Activated CD8-positive, alpha-beta T cell treated with anti-CD3 and anti-CD28 coated beads for 36 hours (primary cell): Measurements from ENCODE around the gene KDM1B. TPM values are rescaled to one million over a fixed set of nuclear protein-coding genes. Genes with fewer than 3 reads are reported as not detected.
A peak's percentile ranks its signal among the peaks of the same experiment; 100 is the strongest.

ENCODE experiments used
- ATAC-seq: fragments of 200-7000 bp; cut with Tn5 transposase; one replicate; pipeline ENCODE4 v1.10.0; 2021; ENCODE audit warnings: mild to moderate bottlenecking, moderate library complexity
- CTCF ChIA-PET: fragments of 350-600 bp; sonication (Branson Sonifier 250); formaldehyde crosslinking; loops from one replicate; lab custom pipeline; 2021; ENCODE audit warnings: antibody characterized with exemption; lab: Charles Lee
- POLR2A ChIA-PET: fragments of 350-600 bp; sonication (Branson Sonifier 250); formaldehyde crosslinking; loops from one replicate; lab custom pipeline; 2021; ENCODE audit warnings: antibody characterized with exemption; lab: Charles Lee
- DNase-seq: peaks from one replicate; pipeline ENCODE4 v3.0.0-alpha.2; 2020
- H3K27ac Mint-ChIP-seq: one replicate; pipeline ENCODE4 v1.8.0; 2021; ENCODE audit warnings: mild to moderate bottlenecking, mixed read lengths
- H3K27me3 Mint-ChIP-seq: one replicate; pipeline ENCODE4 v1.8.0; 2021; ENCODE audit warnings: mixed read lengths
- H3K36me3 Mint-ChIP-seq: one replicate; pipeline ENCODE4 v1.8.0; 2021; ENCODE audit warnings: low read depth, mixed read lengths
- H3K4me1 Mint-ChIP-seq: one replicate; pipeline ENCODE4 v1.8.0; 2021; ENCODE audit warnings: low read depth, mixed read lengths
- H3K4me3 Mint-ChIP-seq: one replicate; pipeline ENCODE4 v1.8.0; 2021; ENCODE audit warnings: mild to moderate bottlenecking, moderate library complexity, mixed read lengths
- H3K9me3 Mint-ChIP-seq: one replicate; pipeline ENCODE4 v1.8.0; 2021; ENCODE audit warnings: mixed read lengths
- intact Hi-C: fragments of 100-400 bp; cut with micrococcal nuclease; formaldehyde crosslinking; loops from one replicate; pipeline ENCODE4 v1.10.0; 2022
- total RNA-seq, 2 experiments: library from RNA; stranded (reverse); gene quantifications; one replicate each; pipeline ENCODE4 v1.2.3, GENCODE V29; 2021
- TF ChIP-seq, protein P1 (sequence below): fragments of 200-600 bp; IDR thresholded peaks from one replicate; pipeline ENCODE4 v1.8.0; 2022; ENCODE audit warnings: antibody characterized with exemption, mild to moderate bottlenecking

The KDM1B gene
- total RNA-seq, 2 experiments from 2014 or later = 10.9 to 12.2 TPM

DNA sequence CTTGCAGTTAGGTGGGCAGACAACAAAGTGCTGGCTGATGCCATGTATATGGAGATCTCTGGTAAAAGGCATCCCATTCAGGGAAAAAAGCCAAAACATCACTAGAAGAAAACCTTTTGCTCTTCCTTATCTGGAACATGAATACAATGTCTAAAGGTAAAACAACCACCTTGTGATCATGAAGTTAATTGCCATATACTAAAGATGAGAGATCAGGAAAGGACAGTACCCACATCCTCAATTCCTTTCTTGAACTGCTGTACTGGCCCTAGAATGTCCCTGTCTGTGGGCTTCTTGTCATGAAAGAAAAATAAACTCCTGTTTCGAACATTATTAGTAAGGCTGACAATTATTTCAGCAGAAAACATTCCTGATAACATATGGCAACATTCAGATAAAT, 89.9 kb downstream of the KDM1B start:
- no peak for ATAC-seq
- CTCF ChIA-PET = no interaction called here
- intact Hi-C loops = no loop called here
- no peak for DNase-seq
- Mint-ChIP-seq H3K4me1 (peaks cover 59% of the 10 kb centered on the region), H3K27me3 (no peaks in the 10 kb centered on the region), H3K4me3 (no peak overlapping the region), H3K27ac (no peak overlapping the region), H3K36me3 (peaks cover 85% of the 10 kb centered on the region), H3K9me3 (peaks cover 4% of the 10 kb centered on the region)
- POLR2A ChIA-PET = interaction anchor here (0.6 to 1.4 kb wide), 3 partner anchors 18 to 91 kb away, joined by 3 to 4 read pairs (median 3); partner anchors contain the start of genes DEK and TPMT
- TF ChIP-seq, protein P1, sequence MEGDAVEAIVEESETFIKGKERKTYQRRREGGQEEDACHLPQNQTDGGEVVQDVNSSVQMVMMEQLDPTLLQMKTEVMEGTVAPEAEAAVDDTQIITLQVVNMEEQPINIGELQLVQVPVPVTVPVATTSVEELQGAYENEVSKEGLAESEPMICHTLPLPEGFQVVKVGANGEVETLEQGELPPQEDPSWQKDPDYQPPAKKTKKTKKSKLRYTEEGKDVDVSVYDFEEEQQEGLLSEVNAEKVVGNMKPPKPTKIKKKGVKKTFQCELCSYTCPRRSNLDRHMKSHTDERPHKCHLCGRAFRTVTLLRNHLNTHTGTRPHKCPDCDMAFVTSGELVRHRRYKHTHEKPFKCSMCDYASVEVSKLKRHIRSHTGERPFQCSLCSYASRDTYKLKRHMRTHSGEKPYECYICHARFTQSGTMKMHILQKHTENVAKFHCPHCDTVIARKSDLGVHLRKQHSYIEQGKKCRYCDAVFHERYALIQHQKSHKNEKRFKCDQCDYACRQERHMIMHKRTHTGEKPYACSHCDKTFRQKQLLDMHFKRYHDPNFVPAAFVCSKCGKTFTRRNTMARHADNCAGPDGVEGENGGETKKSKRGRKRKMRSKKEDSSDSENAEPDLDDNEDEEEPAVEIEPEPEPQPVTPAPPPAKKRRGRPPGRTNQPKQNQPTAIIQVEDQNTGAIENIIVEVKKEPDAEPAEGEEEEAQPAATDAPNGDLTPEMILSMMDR = no peak

DNA sequence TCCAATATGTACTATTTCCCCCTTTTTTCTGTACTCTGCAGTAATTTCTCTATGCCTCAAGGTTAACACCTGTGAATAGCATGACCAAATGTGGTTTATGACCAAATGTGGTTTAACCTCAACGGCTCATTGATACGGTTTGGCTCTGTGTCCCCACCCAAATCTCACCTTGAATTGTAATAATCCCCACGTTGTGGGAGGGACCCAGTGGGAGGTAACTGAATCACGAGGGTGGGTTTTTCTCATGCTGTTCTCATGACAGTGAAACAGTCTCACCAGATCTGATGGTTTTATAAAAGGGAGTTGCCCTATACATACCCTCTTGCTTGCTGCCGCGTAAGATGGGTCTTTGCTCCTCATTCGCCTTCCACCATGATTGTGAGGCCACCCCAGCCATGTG, 90.4 kb downstream of the KDM1B start:
- no peaks in the 10 kb centered on the region for H3K27me3 Mint-ChIP-seq
- TF ChIP-seq, protein P1 = no peak
- peaks cover 86% of the 10 kb centered on the region for H3K36me3 Mint-ChIP-seq
- CTCF ChIA-PET = interaction anchor here (1.9 kb wide), 1 partner anchor 15 kb away, joined by 4 read pairs; no protein-coding TSS in a partner anchor
- POLR2A ChIA-PET = interaction anchor here (1.1 to 1.9 kb wide), 2 partner anchors 9 to 17 kb away, joined by 3 to 6 read pairs; no protein-coding TSS in a partner anchor
- DNase-seq (peak; percentile 67), ATAC-seq (peak; percentile 61)
- H3K27ac Mint-ChIP-seq = peak overlapping the region; percentile 53
- H3K9me3 Mint-ChIP-seq = peaks cover 4% of the 10 kb centered on the region
- intact Hi-C loops = no loop called here
- peak overlapping the region; percentile 22 for H3K4me3 Mint-ChIP-seq
- peaks cover 59% of the 10 kb centered on the region for H3K4me1 Mint-ChIP-seq

DNA sequence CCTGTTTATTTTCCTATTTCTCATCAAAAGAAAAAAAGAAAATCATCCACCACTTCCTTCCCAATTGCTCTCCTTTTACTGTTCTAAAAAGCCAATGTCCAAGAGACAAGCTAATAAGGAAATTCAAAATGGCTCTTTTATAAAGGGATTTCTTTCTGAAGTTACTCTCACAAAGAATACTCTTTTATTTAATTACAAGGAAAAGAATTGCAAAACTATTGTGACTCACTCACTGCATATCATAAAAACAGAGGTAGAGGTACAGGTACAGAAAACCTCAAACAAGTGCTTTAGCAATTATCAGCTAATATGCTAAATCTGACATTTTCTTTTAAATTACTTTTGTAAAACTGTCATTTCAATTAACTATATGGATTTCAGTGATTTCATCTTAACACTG, 91.0 kb downstream of the KDM1B start:
- Mint-ChIP-seq H3K36me3 (peaks cover 85% of the 10 kb centered on the region), H3K27ac (peak overlapping the region; percentile 53), H3K4me1 (peaks cover 56% of the 10 kb centered on the region), H3K9me3 (peaks cover 4% of the 10 kb centered on the region), H3K27me3 (no peaks in the 10 kb centered on the region), H3K4me3 (no peak overlapping the region)
- ChIA-PET POLR2A (interaction anchor here (1.1 to 1.9 kb wide), 5 partner anchors 9 to 18 kb away, joined by 3 to 10 read pairs (median 3); partner anchors contain the start of gene DEK), CTCF (interaction anchor here (0.9 to 1.9 kb wide), 3 partner anchors 13 to 22 kb away, joined by 3 to 4 read pairs (median 3); no protein-coding TSS in a partner anchor)
- intact Hi-C loops = no loop called here
- TF ChIP-seq, protein P1 = no peak
- DNase-seq (no peak), ATAC-seq (no peak)

DNA sequence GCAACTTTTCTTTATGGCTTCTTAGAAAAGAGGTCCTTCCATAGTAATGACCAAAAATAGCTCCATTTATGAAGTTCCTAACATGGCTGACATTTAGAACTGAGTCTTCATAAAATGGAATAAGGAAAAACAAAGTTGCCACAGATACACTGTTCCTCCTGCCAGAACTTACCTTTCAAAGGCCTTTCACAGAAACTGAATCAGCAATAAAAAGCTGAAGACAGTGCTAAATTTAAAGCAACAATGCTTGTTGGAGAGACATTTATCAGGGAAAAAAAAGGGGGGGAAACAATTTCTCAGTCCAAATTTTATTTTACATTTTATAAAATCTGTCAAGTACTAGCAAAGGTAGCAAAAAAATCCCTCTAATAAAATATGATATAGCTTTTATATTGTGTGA, 91.8 kb downstream of the KDM1B start:
- Mint-ChIP-seq H3K27ac (peak overlapping the region; percentile 39), H3K36me3 (peaks cover 87% of the 10 kb centered on the region), H3K4me3 (no peak overlapping the region), H3K4me1 (peaks cover 51% of the 10 kb centered on the region), H3K27me3 (no peaks in the 10 kb centered on the region), H3K9me3 (peaks cover 4% of the 10 kb centered on the region)
- ATAC-seq = no peak
- no peak for DNase-seq
- ChIA-PET CTCF (interaction anchor here (1.0 to 1.9 kb wide), 2 partner anchors 12 to 14 kb away, joined by 3 to 4 read pairs; no protein-coding TSS in a partner anchor), POLR2A (interaction anchor here (1.1 to 1.9 kb wide), 5 partner anchors 9 to 17 kb away, joined by 3 to 10 read pairs (median 3); partner anchors contain the start of gene DEK)
- TF ChIP-seq, protein P1 = no peak
- intact Hi-C loops = no loop called here

DNA sequence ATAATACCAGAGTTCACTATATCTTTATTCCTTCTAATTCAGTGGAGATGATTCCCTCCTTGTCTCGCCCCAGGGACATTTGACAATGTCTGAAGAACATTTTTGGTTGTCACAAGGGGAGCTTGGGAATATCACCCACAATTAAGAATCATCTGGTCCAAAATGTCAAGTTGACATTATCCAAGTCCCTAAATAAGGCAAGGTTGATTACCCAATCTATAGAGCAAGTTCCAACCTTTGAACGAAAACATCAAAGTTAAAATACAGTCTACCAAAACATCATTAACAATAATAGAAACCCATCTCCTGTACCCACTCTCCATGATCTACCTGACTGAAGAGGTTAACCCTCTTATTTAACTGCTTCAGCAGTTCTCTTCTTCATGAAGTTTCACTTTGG, 93.5 kb downstream of the KDM1B start:
- H3K27ac Mint-ChIP-seq = no peak overlapping the region
- CTCF ChIA-PET = no interaction called here
- peaks cover 42% of the 10 kb centered on the region for H3K4me1 Mint-ChIP-seq
- no peak overlapping the region for H3K4me3 Mint-ChIP-seq
- no peaks in the 10 kb centered on the region for H3K27me3 Mint-ChIP-seq
- POLR2A ChIA-PET = interaction anchor here (1.2 to 2.1 kb wide), 2 partner anchors 12 to 15 kb away, joined by 6 to 9 read pairs; partner anchors contain the start of gene DEK
- TF ChIP-seq, protein P1 = no peak
- intact Hi-C loops = no loop called here
- no peak for DNase-seq
- H3K9me3 Mint-ChIP-seq = peaks cover 4% of the 10 kb centered on the region
- ATAC-seq = no peak
- H3K36me3 Mint-ChIP-seq = peaks cover 80% of the 10 kb centered on the region
